ENCODE results near the gene CDK14.
"Not testable (repeated sequence)": the region's sequence is repeated elsewhere in the genome, so short reads cannot be mapped to it uniquely, and the experiment has no call there.

CDK14 gene

DNA sequence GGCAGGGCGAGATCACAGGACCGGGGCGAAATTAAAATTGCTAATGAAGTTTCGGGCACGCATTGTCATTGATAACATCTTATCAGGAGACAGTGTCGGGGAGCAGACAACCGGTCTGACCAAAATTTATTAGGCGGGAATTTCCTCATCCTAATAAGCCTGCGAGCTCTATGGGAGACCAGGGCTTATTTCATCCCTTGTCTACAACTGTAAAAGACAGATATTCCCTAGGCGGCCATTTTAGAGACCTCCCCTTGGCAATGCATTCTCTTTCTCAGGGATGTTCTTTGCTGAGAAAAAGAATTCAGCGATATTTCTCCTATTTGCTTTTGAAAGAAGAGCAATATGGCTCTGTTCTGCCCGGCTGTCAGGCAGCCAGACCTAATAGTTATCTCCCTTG, 198.1 kb downstream of the CDK14 start:
- DNase-seq (ENCODE audit: low spot score): not testable (repeated sequence)

DNA sequence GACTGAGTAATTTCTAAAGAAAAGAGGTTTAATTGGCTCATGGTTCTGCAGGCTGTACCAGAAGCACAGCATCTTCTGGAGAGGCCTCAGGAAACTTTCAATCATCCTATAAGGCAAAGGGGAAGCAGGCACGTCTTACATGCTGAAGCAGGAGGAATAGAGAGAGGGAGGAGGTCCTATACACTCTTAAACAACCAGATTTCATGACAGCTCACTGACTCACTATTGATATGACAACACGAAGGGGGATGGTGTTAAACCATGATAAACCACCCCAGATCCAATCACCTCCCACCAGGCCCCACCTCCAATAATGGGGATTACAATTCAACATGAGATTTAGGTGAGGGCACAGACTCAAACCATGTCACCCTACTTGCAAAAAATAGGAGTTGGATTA, 201.5 kb downstream of the CDK14 start:
- no peak for DNase-seq (ENCODE audit: low spot score)

DNA sequence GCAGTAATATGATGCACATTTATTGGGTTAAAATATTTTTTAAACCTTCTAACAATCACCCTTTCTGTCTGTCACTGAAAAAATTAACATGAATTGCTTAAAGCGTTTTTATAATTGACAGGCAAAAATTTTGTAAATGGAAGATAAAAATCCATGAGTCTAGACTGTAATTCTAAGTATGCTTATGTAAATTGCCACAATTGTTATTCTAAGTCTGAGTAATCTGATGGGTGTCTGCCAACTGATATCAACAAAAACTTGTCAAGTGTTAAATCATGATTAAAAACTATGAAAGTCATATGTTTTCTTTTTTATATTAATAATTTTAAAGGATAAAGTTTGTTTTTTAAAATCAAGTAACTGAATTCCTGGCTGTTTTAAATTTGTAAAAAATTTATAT, 208.2 kb downstream of the CDK14 start:
- peak; percentile 6 for DNase-seq (ENCODE audit: low spot score)

DNA sequence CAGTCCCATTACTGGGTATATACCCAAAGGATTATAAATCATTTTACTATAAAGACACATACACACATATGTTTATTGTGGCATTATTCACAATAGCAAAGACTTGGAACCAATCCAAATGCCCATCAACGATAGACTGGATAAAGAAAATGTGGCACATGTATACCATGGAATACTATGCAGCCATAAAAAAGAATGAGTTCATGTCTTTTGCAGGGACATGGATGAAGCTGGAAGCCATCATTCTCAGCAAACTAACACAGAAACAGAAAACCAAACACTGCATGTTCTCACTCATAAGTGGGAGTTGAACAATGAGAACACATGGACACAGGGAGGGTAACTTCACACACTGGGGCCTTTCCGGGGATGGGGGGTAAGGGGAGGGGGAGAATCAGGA, 219.4 kb downstream of the CDK14 start:
- DNase-seq (ENCODE audit: low spot score): not testable (repeated sequence)

DNA sequence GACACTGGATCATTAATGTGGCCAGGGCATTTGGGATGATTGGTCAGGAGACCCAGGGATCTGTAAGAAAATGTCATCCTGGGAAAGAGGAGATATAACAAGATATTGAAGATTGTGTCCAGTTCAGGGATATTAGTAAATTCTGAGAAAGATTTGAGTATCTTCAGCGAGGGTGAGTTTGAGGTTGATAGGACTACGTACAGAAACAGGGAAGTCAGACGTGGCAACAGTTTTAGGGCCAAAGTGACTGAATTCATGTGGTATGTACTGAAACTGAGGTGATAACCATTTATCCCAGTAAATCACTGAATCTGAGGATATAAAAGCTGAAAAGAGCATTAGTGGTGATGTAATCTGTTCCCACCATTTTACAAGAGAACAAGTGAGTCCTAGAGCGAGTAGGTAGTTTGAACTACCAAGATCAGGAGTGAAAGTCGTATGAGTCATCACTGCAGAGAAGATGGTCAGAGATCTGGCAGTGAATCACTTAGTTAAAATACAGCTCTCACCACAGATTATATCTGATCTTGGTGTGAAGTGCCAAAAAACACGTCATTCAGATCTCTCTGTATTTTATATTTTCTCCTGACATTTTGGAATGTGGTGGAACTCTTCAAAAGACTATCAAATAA, 220.5 kb downstream of the CDK14 start:
- DNase-seq (ENCODE audit: low spot score): peak; percentile 65

DNA sequence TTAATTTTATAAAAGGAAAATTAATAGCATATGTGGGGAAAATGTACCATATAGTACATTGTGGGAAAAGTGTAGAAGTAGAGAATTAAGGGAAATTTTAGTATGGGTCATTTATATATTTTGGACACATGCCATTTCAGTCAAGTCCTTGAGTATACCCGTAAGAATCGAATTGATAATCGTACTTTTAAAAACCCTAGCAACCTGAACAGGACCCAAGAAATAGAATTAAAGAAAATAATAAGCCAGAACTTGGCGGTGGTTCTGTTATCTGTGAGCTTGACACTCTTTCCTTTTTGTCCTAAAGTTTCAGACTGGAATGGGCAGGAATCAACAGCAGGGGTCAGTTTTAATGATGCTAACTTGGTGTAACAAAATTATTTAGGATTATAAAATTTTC, 221.0 kb downstream of the CDK14 start:
- no peak for DNase-seq (ENCODE audit: low spot score)

DNA sequence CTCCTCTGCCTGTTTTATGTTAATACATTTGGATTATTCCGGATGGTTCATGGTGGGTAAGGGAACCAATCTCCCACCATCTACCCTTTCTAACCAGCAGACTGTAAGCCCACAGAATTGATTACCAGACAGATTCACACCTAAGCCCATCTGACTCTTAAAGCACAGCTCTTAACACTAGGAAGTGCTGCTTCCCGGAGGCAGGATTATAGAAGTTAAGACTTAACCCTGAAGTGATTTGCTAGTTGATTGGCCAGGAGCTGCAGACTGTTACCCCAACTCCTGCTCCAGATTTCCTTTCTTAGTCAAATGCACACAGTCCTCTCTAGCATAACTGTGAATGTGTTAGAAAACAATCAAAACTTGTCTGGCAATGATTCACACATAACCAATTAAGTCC, 221.7 kb downstream of the CDK14 start:
- DNase-seq (ENCODE audit: low spot score): no peak

DNA sequence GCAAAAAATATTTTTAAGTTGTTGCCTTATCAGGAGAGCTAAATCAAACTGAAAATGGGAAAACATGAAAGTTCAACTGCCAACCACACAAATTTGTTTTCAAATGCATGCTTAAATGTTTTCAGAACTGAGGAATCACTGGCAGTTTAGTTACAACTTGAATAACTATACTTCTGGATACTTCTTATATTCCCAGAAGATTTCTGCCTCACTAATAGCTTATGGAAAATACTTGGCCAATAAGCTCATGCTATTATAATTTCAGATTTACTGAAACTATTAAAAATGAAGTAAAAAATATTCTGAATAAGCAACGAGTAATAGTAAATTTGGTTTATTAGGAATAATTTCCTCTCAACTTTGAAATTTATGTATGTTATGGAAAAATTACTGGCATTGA, 222.2 kb downstream of the CDK14 start:
- no peak for DNase-seq (ENCODE audit: low spot score)

DNA sequence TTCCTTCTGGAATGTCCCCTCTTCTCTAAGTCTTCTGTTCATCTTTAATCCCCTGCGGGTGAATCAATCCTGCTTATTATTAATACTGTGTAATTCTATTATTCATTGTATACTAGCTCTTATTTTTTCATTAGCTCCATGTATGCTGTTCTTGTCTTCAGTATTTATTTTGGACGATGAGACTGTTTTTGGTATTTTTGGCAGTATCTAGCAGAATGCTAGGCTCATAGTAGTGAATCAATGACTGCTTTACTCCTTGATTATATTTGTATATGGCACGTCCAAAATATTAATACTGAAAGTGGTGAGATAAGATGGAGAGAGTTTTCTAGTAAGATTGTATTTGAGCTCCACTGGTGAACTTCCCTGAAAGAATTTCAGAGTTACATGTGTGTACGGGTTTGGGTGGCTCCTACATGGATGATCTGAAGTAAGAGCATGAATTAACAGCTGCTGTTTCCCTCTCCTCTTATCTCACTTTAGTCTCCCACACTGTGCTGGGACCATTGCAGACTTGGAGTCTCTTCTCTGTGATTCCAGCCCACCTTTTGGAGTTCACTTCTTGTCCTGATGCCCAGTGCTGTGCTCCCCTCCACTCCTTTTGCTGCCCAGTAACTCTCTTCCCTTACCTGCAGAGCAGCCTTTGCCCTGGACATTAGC, 226.0 kb downstream of the CDK14 start:
- DNase-seq (ENCODE audit: low spot score): no peak

DNA sequence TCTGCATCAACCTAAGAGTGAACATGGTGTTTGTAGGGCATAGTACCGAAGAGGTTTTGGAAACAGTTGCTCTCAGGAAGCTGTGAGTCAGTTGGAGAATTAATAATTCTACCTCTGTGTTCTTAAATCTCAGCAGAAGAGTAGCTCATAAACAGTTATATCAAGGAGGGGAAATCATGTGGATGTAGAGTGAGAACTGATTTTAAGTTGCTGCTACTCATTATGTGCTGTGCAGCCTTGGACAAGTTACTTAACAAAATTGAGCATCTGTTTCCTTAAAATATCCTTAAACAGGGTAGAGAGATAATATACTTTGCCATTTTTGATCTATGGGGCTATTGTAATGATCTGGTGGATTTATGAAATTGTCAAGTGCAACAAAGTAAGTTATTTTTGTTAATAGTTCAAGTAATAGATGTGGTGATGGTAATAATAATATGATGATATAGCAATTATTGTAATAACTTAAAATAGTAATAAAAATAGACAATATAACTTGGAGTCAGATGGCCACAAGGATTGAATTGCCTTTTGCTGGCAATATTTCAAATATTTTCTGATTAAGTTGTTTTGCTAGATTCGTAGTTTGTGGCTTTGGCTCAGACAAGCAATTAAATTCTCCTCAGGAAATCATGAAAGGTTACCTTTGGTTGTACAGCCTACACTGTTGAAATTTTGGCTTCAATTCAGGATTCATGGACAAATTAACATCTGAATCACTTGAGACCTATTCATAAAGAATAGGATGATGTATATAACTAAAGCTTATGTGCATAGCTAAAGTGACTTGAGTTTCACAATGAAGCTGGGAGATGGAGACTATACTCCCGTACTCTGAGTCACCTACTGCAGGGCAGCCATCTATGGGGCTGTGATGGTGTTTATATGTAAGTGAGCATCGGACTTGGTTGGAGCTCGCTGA, 228.5 kb downstream of the CDK14 start:
- DNase-seq (ENCODE audit: low spot score): peak; percentile 21

DNA sequence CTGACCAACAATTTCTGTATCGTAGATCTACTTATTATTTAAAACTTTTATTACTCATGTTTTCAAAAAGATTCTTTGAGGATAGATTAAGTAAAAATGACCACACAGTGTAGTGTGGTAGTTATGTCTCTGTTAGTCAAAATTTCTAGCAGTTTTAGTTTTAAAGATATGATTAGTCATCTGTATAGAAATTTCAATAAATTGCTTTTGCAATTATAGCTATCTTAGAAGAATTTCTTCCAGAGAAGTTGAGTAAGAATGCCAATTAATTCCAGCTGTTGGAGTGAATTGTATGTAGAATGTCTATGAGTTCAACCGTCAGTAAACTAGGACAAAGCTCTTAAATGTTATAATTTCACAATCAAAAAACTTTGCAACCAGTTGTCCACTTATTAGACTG, 229.7 kb downstream of the CDK14 start:
- DNase-seq (ENCODE audit: low spot score): peak; percentile 66

DNA sequence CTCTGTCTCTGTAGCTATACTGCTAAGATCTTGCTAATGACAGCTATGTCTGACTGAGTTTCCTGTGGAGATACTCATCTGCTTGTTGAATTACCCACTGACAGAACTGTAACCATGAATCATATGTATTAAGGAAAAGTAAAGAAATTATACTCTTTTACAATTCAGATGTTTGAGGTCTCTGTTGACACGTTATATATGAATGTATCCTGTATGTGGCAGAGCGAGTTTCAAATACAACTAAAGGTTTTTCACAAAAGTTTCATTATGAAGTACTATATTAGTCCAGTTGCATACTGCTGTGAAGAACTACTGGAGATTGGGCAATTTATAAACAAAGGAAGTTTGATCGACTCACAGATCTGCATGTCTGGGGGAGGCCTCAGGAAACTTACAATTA, 232.5 kb downstream of the CDK14 start:
- DNase-seq (ENCODE audit: low spot score): no peak

DNA sequence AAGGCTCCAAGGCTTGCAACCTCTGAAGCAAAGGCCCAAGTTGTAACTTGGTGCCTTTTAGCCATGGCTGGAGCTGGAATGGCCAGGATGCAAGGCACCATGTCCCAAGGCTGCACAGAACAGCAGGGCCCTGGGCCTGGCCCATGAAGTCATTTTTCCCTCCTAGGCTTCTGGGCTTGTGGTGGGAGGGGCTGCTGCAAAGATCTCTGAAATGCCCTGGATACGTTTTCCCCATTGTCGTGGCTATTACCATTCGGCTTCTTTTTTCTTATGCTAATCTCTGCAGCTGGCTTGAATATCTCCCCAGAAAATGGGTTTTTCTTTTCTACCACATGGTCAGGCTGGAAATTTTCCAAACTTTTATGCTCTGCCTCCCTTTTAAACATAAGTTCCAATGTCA, 234.2 kb downstream of the CDK14 start:
- no peak for DNase-seq (ENCODE audit: low spot score)

DNA sequence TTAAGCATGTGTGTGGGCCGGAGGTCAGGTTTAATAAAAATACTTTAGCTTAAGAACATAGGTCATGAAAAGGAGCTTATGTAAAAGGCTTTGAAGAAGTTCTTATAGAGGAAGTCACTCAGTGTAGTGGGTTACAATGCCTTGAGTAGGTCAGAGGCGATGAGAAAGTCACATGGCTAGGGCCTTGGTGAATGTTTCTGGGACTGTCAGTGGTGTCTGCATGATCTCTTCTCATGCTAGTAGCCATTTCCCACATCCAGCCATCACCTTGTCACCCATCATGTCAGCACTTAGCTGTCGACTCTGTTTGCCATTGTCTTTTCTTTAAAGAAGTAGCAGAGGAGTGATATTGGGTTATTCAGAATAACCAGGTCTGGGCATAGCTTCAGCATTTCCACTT, 236.6 kb downstream of the CDK14 start:
- DNase-seq (ENCODE audit: low spot score): no peak

DNA sequence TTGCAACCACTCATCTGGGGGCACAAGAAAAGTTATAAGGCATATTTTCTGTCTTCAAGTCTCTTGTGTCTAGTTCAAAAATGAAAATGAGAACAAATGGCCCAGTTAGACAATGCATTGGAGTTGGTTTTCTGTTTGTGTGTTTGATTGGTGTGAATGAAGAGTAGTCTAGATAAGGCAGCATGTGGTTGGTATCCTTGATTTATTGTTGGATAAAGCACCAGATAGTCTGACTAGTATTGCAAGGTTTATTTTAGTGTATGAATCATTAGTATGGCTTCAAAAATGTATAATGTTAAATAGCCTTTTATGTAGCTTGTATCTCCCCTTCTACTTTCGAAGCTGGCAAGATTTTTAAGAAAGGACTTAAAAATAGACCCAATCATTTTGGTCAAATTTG, 237.3 kb downstream of the CDK14 start:
- DNase-seq (ENCODE audit: low spot score): no peak

DNA sequence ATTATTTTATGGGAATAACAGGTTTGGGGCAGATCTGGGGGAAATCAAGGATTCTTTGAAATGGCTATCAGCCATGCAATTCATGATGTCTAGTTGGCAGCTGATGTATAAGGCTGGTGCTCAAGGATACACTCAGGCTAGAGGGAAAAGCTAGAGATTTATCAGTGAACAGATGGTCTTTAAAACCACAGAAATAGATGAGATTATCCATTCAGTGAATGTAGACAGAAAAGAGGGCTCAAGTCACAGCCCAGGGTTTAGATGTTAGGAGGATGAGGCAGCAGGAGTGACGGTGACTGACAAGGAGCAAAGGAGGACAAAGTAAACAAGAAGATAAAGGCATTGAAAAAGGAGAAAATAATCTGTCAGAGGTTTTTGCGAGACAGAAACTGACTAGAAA, 238.7 kb downstream of the CDK14 start:
- no peak for DNase-seq (ENCODE audit: low spot score)

DNA sequence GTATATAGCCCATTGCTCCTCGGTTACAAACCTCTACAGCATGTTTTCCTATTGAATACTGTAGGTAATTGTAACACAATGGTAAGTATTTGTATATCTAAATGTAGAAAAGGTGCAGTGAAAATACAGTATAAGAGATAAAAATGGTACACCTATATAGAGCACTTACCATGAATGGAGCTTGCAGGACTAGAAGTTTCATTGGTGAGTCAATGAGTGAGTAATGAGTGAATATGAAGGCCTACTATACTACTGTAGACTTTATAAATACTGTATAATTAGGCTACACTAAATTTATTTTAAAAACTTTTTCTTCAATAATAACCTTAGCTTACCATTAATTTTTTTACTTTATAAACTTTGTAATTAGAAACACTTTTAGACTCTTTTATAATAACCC, 239.7 kb downstream of the CDK14 start:
- no peak for DNase-seq (ENCODE audit: low spot score)

DNA sequence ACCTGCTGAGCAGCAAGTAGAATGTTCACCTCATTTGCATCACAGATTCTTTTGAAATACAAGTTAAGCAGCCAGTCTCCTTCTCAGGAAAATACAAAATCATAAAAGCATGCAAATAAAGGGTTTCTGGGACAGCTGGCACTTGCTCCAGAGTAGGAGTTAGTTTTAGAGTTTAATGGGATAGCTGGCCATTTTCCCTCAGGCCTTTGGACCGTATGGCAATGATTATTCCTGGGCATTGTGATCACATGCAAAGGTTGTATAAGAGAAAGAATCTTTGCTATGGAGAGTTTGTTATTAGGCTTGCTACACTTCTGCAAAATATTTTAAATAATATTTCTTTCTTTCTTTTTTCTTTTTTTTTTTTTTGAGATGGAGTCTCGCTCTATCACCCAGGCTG, 240.8 kb downstream of the CDK14 start:
- DNase-seq (ENCODE audit: low spot score): peak; percentile 6

DNA sequence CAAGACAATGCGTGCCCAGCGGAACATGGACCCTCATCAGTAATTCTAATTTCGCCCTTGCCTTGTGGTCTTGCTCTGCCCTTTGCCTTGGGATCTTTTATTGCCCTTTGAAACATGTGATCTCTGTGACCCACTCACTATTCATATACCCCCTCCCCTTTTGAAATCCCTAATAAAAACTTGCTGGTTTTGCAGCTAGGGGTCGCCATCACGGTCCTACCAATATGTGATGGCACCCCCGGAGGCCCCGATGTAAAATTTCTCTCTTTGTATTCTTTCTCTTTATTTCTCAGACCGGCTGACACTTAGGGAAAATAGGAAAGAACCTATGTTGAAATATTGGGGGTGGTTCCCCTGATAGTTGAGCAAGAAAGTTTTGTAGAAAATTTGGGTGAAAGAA, 242.7 kb downstream of the CDK14 start:
- DNase-seq (ENCODE audit: low spot score): no peak

DNA sequence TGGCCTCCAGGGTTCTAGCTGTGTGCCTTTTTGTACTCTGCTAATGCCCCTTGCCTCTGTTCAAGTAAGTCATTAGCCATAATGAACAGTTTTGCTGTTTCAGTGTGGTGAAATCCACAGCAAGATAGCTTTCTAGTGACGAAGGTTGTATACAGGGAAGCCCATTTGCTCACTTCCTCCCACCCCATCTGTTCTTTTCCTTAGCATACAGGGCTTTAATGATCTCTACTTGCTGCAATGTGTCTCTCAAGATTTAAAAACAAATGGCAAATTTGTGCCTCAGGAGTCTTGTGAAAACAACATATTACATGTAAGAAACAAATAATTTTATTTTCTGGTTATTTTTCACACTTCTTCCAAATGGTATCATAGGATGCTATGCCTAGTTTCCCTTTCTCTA, 243.2 kb downstream of the CDK14 start:
- no peak for DNase-seq (ENCODE audit: low spot score)

DNA sequence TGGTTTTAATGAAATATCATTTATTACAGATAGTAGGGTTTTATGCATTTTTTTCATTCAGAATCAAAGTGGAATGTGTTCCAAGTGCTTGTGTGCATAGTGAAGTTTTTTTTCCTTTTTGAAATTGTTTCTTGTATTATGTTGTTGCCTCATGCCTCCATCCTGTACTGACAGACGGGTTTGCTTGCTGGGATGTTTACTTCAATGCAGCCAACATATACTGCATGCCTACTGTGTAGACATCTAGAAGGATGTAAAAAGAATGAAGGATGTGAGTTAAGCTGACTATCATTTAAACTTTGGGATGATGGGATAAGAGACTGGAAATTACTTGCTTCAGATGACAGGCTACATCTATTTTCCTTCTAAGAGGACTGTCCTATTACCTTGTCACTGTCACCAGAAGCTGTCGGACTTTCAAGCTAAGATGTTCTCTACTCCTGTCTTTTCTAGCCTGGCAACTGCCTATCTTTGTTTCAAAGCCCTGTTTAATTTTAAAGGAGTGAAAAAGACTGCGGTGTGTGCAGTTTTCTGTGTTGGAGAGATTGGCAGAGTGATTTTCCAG, 243.7 kb downstream of the CDK14 start:
- no peak for DNase-seq (ENCODE audit: low spot score)

DNA sequence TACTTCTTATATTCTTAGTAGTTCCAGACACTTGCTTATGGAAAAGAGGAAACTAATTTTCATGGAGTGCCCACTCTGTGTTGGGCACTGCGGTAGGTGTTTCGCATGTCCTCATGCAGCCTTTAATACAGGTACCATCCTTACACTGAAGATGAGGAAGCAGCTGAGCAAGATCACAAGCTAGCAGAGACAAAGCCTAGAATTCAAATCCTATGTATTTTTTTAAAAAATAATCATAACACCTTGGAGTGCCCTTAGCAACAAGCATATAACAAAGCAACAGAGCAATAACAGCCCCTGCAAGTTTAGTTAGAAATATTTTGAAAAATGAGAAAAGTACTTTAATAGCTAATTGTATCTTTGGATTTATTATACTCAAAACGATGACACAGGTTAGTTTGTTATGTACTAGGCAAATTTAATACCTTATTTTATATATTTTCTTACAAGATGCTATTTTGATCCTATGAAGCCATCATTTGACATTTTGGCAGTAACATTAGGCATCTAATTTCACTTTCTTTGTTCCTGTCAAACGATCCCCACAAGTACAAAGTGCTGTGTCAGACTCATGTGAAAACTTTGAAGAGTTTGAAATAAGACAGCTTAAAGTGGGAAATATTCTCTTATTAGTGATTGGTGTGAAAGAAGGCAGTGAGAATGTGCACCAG, 245.8 kb downstream of the CDK14 start:
- no peak for DNase-seq (ENCODE audit: low spot score)

All from GM03348 (cell line).